Bronchial epithelial cell (primary cell): ENCODE results near the gene ATP6V0D1. TPM values are rescaled to one million over a fixed set of nuclear protein-coding genes. Genes with fewer than 3 reads are reported as not detected.
"Not testable (repeated sequence)": the region's sequence is repeated elsewhere in the genome, so short reads cannot be mapped to it uniquely, and the experiment has no call there.

ENCODE experiments used
- DNase-seq: peaks from one replicate; pipeline ENCODE4 v3.0.0-alpha.2; 2010; ENCODE audit warnings: low read depth
- FAIRE-seq: peaks from 2 replicates; lab custom pipeline; 2011; peaks lifted over from hg19 to GRCh38; lab: Jason Lieb, UNC
- H3K27me3 ChIP-seq: 2 replicates; pipeline ENCODE4 v1.5.1; 2011; ENCODE audit warnings: low read length; ENCODE audit not compliant: control insufficient read depth, insufficient read depth
- H3K36me3 ChIP-seq: 2 replicates; pipeline ENCODE4 v1.5.1; 2011; ENCODE audit warnings: low read length; ENCODE audit not compliant: control insufficient read depth, insufficient read depth
- H3K4me3 ChIP-seq: 2 replicates; pipeline ENCODE4 v1.5.1; 2011; ENCODE audit warnings: mild to moderate bottlenecking, low read depth, low read length, control low read depth
- CTCF ChIP-seq: IDR thresholded peaks from 2 replicates; pipeline ENCODE4 v1.5.1; 2011; ENCODE audit warnings: mild to moderate bottlenecking, moderate library complexity, low read length, control low read depth, inconsistent platforms; ENCODE audit not compliant: insufficient read depth, severe bottlenecking
- total RNA-seq: library from RNA; depleted of rRNA; stranded (reverse); fragments of >200 nt; gene quantifications from 2 replicates; pipeline ENCODE4 v1.2.1, GENCODE V29; 2014

Gene ATP6V0D1
- total RNA-seq, 1 donor from 2014 or later = 78.2 TPM

DNA sequence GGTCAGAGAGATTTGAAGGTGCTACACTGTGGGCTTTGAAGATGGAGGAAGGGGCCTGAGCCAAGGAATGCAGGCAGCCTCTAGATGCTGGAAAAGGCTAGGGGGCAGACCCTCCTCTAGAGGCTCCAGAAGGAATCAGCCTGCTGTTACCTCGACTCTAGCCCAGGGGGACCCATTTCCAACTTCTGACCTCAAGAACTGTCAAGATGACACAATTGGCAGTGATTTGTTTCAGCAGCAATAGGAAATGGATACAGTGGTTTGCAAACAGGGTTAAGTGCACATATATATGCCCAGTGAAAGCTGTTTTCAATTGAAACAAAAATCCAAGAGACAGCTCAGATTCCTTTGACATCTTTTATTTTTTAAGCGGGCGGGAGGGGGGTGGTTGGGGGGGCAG is 61.0 kb downstream of the ATP6V0D1 start:
- no peak for DNase-seq
- no peak for FAIRE-seq
- no peak for TF ChIP-seq CTCF
- no peak overlapping the region for H3K4me3 ChIP-seq
- no peaks in the 10 kb centered on the region for H3K36me3 ChIP-seq
- H3K27me3 ChIP-seq = no peaks in the 10 kb centered on the region

DNA sequence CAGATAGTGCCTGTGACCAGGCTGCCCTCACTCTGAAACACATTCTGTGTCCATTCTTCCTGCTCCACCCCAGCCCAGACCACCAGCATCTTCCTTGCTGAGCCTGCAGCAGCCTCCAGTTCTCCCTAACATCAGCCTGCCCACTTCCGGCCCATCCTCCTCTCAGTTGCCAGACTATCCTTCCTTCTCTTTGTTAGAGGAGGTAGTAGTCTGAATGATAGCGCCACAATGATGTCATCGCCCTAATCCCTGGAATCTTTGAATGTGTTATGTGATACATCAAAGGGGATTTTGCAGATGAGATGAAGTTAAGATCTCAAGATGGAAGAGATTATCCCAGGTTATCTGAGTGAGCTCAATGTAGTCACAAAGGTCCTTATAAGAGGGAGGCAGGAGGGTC is 61.5 kb downstream of the ATP6V0D1 start:
- no peak for TF ChIP-seq CTCF
- H3K36me3 ChIP-seq = no peaks in the 10 kb centered on the region

GRCh38 chr16:67417333-67418061 is 63.5 kb downstream of the ATP6V0D1 start:
- DNase-seq (no peak), FAIRE-seq (no peak)
- TF ChIP-seq CTCF = no peak
- Histone ChIP-seq H3K36me3 (no peaks in the 10 kb centered on the region), H3K27me3 (no peaks in the 10 kb centered on the region), H3K4me3 (no peak overlapping the region)

More for the DNA sequence above, 61.5 kb downstream of the ATP6V0D1 start:
- Histone ChIP-seq H3K4me3 (no peak overlapping the region), H3K27me3 (no peaks in the 10 kb centered on the region)
- no peak for FAIRE-seq
- no peak for DNase-seq

DNA sequence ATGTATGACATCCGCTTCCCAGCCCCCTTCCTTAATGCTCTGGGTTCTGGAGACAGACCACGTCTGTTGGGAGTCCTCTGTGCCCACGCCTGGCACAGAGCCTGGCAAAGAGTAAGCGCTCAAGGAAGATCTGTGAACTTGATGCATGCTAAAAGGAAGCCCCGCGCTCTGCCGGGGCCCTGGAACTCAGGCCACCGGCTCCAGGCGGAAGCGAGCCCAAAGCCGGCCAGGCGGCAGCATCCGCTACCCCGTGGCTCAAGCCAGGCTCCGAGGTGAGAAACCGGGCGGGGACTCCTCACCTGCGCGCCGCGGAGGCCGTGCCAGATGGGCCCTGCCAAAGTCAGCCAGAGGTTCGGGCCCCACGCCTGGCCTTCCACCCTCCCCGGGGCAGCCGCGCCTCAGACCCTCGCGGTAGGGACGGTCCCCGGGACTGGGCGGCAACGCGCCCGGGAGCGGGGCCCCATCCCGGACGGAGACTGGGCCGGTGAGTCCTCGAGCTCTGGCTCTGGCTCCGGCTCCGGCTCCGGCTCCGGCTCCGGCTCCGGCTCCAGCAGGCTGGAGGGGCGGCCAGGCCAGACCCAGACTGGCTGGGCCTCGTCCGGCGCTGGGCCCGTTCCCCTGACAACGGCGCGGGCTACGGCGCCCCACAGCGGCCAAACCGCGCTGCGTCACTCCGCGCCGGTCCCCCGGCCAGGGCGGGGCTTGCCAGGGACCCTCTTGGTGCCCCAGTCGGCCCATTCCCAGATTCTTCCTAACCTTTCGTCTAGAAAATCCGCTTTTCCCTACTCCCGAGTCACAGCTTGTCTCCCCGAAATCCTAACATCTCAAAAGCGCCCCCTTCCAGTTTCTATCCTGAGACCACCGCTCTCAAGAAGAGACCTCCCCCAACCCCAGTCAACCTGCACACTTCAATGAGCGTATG is 64.8 kb downstream of the ATP6V0D1 start, which contains the start of gene ZDHHC1:
ZDHHC1 (minus strand) TSS at position 606 of the 922 bp plus-strand sequence. CDS start 8,702 bp downstream, outside the sequence.
- peak; percentile 58 for TF ChIP-seq CTCF
- Histone ChIP-seq H3K4me3 (peak within 1 kb of the TSS; percentile 66), H3K27me3 (no peaks in the 10 kb centered on the region), H3K36me3 (no peaks in the 10 kb centered on the region)
- DNase-seq (peak; percentile 65), FAIRE-seq (no peak)

DNA sequence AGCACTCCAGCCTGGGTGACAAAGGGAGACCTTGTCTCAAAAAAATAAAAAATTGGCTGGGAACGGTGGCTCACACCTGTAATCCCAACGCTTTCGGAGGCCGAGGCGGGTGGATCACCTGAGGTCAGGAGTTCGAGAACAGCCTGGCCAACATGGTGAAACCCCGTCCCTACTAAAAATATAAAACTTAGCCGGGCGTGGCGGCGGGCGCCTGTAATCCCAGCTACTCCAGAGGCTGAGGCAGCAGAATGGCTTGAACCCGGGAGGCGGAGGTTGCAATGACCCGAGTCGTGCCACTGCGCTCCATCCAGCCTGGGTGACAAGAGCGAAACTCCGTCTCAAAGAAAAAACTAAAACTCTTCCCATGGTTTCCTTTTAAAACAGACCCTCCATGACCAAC is 65.5 kb downstream of the ATP6V0D1 start:
- peak overlapping the region; percentile 66 for H3K4me3 ChIP-seq
- H3K36me3 ChIP-seq, DNase-seq, FAIRE-seq, H3K27me3 ChIP-seq: not testable (repeated sequence)
